Ectodermal cell (in vitro differentiated cells): Measurements from ENCODE around the gene PHKB.
"Not testable (repeated sequence)": the region's sequence is repeated elsewhere in the genome, so short reads cannot be mapped to it uniquely, and the experiment has no call there.

ENCODE experiments used
- H3K27ac ChIP-seq: 2 replicates; pipeline ENCODE4 v1.7.0; 2013; ENCODE audit warnings: mild to moderate bottlenecking, low read depth, low read length; ENCODE audit not compliant: insufficient read depth, poor library complexity, severe bottlenecking
- H3K27me3 ChIP-seq: 2 replicates; pipeline ENCODE4 v1.7.0; 2013; ENCODE audit warnings: mild to moderate bottlenecking, low read length; ENCODE audit not compliant: insufficient read depth, control insufficient read depth, poor library complexity, severe bottlenecking
- H3K36me3 ChIP-seq: one replicate; pipeline ENCODE4 v1.7.0; 2013; ENCODE audit warnings: low read length; ENCODE audit not compliant: control insufficient read depth, insufficient read depth
- H3K4me1 ChIP-seq: one replicate; pipeline ENCODE4 v1.7.0; 2013; ENCODE audit warnings: low read length; ENCODE audit not compliant: control insufficient read depth, insufficient read depth
- H3K4me3 ChIP-seq: 2 replicates; pipeline ENCODE4 v1.7.0; 2013; ENCODE audit warnings: low read depth, low read length, control low read depth; ENCODE audit not compliant: insufficient read depth
- H3K9me3 ChIP-seq: 2 replicates; pipeline ENCODE4 v1.7.0; 2013; ENCODE audit warnings: mild to moderate bottlenecking, low read length, moderate library complexity; ENCODE audit not compliant: control insufficient read depth
- WGBS, 2 experiments: methylation state at CpG; one replicate each; pipeline ENCODE4 v1.1.7; 2013; ENCODE audit warnings: missing lambda C conversion rate in 2 of 2; 5-methylcytosine and 5-hydroxymethylcytosine counted together

PHKB gene

GRCh38 chr16:47524007-47524405 is 62.9 kb downstream of the PHKB start:
- Histone ChIP-seq H3K27ac (no peak overlapping the region), H3K9me3 (no peaks in the 10 kb centered on the region), H3K36me3 (no peaks in the 10 kb centered on the region), H3K27me3 (no peaks in the 10 kb centered on the region), H3K4me3 (no peak overlapping the region), H3K4me1 (no peaks in the 10 kb centered on the region)
- WGBS, 2 experiments = 95 to 97% methylated on average over 3 to 5 of the region's 5 CpGs

GRCh38 chr16:47528431-47528830 is 67.3 kb downstream of the PHKB start:
- Histone ChIP-seq H3K9me3 (no peaks in the 10 kb centered on the region), H3K27ac (no peak overlapping the region), H3K36me3 (no peaks in the 10 kb centered on the region), H3K27me3 (no peaks in the 10 kb centered on the region), H3K4me3 (no peak overlapping the region), H3K4me1 (no peaks in the 10 kb centered on the region)
- 86 to 93% methylated on average over 4 of the region's 4 CpGs for WGBS, 2 experiments

GRCh38 chr16:47533744-47534292 is 72.7 kb downstream of the PHKB start:
- H3K36me3 ChIP-seq = no peaks in the 10 kb centered on the region
- WGBS, 2 experiments = 94 to 96% methylated on average over 8 of the region's 8 CpGs

DNA sequence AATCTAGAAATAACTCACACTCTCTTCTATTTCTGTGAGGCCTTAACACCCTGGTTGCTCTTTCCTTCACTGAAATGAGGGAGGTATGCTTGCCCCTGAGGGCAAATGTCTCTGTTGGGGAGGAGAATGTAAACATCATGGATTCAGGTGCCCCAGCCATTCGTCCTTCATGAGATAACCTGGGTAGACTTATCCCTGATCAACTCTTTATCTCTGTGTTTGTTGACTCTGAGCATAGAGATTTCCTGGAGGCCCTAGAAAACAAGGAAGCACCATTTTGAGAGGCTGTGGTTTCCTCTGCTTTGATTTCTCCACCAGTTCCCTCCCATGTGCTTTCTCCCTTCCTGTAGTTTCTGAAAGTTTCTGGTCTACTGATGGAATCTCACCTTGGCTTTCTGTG is 77.3 kb downstream of the PHKB start:
- no peaks in the 10 kb centered on the region for H3K9me3 ChIP-seq
- WGBS, 2 experiments = 93 to 100% methylated on average over 1 of the region's 1 CpG
- no peak overlapping the region for H3K27ac ChIP-seq
- H3K27me3 ChIP-seq = no peaks in the 10 kb centered on the region
- no peaks in the 10 kb centered on the region for H3K4me1 ChIP-seq
- no peak overlapping the region for H3K4me3 ChIP-seq
- H3K36me3 ChIP-seq = no peaks in the 10 kb centered on the region

More at GRCh38 chr16:47533744-47534292, 72.7 kb downstream of the PHKB start:
- no peaks in the 10 kb centered on the region for H3K4me1 ChIP-seq
- no peak overlapping the region for H3K27ac ChIP-seq
- H3K9me3 ChIP-seq = no peaks in the 10 kb centered on the region
- no peaks in the 10 kb centered on the region for H3K27me3 ChIP-seq
- H3K4me3 ChIP-seq = no peak overlapping the region

DNA sequence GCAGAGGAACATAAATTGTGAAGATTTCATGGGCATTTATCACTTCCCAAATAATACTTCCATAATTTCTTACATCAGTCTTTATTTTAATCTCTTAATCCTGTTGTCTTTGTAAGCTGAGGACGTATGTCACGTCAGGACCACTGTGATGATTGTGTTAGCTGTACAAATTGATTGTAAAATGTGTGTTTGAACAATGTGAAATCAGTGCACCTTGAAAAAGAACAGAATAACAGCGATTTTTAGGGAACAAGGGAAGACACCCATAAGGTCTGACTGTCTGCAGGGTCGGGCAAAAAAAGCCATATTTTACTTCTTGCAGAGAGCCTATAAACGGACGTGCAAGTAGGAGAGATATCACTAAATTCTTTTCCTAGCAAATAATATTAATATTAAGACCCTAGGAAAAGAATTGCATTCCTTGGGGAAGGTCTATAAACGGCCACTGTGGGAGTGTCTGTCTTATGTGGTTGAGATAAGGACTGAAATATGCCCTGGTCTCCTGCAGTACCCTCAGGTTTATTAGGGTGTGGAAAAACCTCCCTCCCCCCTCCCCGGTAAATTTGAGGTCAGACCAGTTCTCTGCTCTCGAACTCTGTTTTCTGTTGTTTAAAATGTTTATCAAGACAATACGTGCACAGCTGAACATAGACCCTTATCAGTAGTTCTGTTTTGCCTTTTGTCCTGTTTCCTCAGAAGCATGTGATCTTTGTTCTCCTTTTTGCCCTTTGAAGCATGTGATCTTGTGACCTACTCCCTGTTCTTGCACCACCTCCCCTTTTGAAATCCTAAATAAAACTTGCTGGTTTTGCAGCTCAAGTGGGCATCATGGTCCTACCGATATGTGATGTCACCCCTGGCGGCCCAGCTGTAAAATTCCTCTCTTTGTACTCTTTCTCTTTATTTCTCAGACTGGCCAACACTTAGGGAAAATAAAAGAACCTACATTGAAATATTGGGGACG is 78.9 kb downstream of the PHKB start:
- not testable (repeated sequence) for H3K27me3 ChIP-seq, H3K36me3 ChIP-seq, H3K27ac ChIP-seq, H3K4me3 ChIP-seq, H3K4me1 ChIP-seq, H3K9me3 ChIP-seq
- 96% methylated on average over 8 to 13 of the region's 13 CpGs for WGBS, 2 experiments

- H3K9me3 ChIP-seq, H3K27me3 ChIP-seq, H3K36me3 ChIP-seq, H3K4me3 ChIP-seq, H3K4me1 ChIP-seq, H3K27ac ChIP-seq: not testable (repeated sequence)
- WGBS, 2 experiments = 90 to 100% methylated on average over 1 to 2 of the region's 3 CpGs
Observed at GRCh38 chr16:47541135-47541534, 80.0 kb downstream of the PHKB start.

DNA sequence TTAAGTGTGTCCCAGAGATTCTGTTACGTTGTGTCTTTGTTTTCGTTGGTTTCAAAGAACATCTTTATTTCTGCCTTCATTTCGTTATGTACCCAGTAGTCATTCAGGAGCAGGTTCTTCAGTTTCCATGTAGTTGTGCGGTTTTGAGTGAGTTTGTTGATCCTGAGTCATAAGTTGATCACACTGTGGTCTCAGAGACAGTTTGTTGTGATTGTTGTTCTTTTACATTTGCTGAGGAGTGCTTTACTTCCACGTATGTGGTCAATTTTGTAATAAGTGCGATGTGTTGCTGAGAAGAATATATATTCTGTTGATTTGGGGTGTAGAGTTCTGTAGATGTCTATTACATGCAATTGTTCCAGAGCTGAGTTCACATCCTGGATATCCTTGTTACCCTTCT is 83.1 kb downstream of the PHKB start:
- H3K9me3 ChIP-seq, H3K27me3 ChIP-seq, H3K4me1 ChIP-seq, H3K4me3 ChIP-seq, H3K27ac ChIP-seq: not testable (repeated sequence)
- H3K36me3 ChIP-seq = peaks cover 14% of the 10 kb centered on the region
- WGBS, 2 experiments = 95% methylated on average over 6 of the region's 6 CpGs

DNA sequence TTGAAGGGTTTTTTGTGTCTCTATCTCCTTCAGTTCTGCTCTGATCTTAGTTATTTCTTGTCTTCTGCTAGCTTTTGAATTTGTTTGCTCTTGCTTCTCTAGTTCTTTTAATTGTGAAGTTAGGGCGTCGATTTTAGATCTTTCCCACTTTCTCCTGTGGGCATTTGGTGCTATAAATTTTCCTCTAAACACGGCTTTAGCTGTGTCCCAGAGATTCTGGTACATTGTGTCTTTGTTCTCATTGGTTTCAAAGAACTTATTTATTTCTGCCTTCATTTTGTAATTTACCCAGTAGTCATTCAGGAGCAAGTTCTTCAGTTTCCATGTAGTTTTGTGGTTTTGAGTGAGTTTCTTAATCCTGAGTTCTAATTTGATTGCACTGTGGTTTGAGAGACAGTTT is 90.1 kb downstream of the PHKB start:
- WGBS, 2 experiments = 93 to 100% methylated on average over 3 of the region's 3 CpGs
- H3K27ac ChIP-seq, H3K4me3 ChIP-seq, H3K27me3 ChIP-seq, H3K9me3 ChIP-seq, H3K4me1 ChIP-seq: not testable (repeated sequence)
- peaks cover 14% of the 10 kb centered on the region for H3K36me3 ChIP-seq

DNA sequence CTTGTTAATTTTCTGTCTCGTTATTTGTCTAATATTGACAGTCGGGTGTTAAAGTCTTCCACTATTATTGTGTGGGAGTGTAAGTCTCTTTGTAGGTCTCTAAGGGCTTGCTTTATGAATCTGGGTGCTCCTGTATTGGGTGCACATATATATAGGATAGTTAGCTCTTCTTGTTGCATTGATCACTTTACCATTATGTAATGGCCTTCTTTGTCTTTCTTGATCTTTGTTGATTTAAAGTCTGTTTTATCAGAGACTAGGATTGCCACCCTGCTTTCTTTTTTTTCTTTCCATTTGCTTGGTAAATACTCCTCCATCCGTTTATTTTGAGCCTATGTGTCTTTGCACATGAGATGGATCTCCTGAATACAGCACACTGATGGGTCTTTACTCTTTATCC is 90.6 kb downstream of the PHKB start:
- not testable (repeated sequence) for H3K4me1 ChIP-seq, H3K9me3 ChIP-seq, H3K4me3 ChIP-seq, H3K27me3 ChIP-seq, H3K36me3 ChIP-seq, H3K27ac ChIP-seq
- WGBS, 2 experiments = 95 to 96% methylated on average over 3 of the region's 3 CpGs

DNA sequence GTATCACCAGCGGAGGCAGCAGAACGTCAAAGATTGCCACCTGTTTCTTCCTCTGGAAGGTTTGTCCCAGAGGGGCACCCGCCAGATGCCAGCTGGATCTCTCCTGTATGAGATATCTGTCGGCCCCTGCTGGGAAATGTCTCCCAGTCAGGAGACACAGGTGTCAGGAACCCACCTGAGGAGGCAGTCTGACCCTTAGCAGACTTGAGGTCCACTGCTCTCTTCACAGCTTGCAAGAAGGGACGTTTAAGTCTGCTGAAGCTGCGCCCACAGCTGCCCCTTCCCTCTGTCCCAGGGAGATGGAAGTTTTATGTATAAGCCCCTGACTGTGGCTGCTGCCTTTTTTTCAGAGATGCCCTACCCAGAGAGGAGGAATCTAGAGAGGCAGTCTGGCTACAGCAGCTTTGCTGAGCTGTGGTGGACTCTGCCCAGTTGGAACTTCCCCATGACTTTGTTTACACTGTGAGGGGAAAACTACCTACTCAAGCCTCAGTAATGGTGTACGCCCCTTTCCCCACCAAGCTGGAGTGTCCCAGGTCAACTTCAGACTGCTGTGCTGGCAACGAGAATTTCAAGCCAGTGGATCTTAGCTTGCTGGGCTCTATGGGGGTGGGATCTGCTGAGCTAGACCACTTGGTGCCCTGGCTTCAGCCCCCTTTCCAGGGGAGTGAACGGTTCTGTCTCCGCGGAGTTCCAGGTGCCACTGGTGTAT is 92.9 kb downstream of the PHKB start:
- Histone ChIP-seq H3K4me1 (no peaks in the 10 kb centered on the region), H3K36me3 (no peaks in the 10 kb centered on the region), H3K4me3 (no peak overlapping the region), H3K27ac (no peak overlapping the region), H3K27me3 (no peaks in the 10 kb centered on the region), H3K9me3 (no peaks in the 10 kb centered on the region)
- WGBS, 2 experiments = 92 to 95% methylated on average over 11 of the region's 11 CpGs
